Epithelial cell of prostate (primary cell): ENCODE results near the gene MOB3B.

Source experiments
- DNase-seq: peaks from one replicate; pipeline ENCODE4 v3.0.0-alpha.2; 2011; ENCODE audit warnings: low read depth, low spot score
- H3K27ac ChIP-seq: fragments of 450-650 bp; 2 replicates; pipeline ENCODE4 v1.5.1; 2017; ENCODE audit warnings: mild to moderate bottlenecking

The MOB3B gene

DNA sequence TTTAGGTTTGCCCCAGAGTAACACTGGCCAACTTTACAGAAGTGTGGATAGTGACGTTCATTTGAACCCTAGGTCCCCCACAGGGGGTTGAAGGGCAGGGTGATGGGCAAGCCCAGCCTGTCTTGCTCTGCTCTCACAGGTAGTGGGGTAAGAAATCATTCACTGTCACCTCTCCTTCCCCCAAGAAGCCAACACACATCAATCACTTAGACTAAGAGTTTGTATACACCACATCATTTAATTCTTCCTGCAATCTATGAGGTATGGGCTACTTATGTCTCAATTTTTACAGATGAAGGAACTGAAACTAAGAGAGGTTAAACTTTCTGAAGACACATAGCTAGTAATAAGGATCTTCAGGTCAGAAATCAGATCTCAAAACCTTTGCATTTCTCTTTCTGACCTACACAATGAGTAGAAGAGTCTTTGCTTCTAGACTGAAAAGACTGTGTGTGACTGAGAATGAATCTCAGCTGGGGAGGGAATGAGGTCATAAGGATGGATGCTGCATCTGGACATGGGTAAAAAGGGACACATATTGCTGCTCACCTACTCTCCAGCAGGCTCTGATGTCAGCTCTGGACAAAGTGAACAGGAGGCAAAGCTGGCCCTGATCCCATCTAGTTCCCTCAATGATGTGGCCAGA is 151.7 kb downstream of the MOB3B start:
- no peak overlapping the region for H3K27ac ChIP-seq
- no peak for DNase-seq

GRCh38 chr9:27377147-27377807 is 152.3 kb downstream of the MOB3B start:
- no peak overlapping the region for H3K27ac ChIP-seq
- DNase-seq: no peak

- H3K27ac ChIP-seq: no peak overlapping the region
- DNase-seq: no peak
Observed at GRCh38 chr9:27373851-27374250, 155.8 kb downstream of the MOB3B start.

DNA sequence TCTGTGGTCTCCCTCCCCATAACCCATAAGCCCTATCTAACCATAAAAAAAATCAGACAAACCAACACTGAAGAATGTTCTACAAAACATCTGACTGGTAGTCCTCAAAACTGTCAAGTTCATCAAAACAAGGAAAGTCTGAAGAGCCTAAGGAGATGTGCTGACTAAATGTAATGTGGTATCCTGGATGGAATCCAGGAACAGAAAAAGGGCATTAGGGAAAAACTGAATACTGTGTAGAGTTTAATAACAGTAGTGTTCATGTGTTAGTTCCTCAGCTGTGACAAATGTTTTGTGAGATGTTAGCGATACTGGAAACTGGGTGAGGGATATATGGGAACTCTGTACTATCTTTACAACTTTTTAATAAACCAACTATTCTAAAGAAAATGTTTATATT is 157.0 kb downstream of the MOB3B start:
- no peak overlapping the region for H3K27ac ChIP-seq

DNA sequence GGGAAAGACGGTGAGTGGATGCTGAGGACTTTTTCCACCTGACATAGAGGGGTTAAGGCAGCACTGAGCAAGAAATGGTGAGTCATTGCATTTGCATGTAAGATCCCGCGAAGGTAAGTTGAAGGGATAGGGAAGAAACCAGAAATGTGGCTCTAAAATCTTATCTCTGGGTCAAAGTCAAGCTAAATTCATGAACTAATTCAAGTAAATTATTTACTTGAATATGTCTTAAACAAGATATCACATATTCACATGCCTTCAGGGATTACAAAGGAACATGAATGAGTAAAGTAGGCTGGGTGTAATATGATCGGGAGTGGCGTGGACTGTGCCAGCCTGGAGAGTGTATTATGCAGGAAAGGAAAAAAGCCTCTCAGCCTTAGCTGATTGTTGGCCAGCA is 158.2 kb downstream of the MOB3B start:
- DNase-seq: no peak
- H3K27ac ChIP-seq: peak overlapping the region; percentile 55

More for the DNA sequence above, 157.0 kb downstream of the MOB3B start:
- no peak for DNase-seq

DNA sequence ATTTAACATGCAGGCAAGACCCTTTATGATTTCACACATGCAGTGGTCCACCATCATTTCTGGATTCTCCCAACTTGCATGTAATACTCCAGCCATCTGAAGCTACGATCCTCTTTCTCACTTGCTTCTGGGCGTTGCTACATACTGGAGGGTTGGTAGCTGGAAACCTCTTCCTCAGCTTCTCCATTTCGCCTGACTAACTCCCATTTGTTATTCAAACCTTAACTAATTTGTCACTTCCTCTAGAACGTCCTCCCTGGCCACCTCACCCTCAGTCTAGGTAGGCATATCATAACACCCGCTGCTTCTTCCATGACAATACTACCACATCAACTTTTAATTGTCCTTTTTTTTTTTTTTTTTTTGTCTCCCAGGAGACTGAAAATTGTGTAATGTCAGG is 160.0 kb downstream of the MOB3B start:
- DNase-seq: no peak
- no peak overlapping the region for H3K27ac ChIP-seq

DNA sequence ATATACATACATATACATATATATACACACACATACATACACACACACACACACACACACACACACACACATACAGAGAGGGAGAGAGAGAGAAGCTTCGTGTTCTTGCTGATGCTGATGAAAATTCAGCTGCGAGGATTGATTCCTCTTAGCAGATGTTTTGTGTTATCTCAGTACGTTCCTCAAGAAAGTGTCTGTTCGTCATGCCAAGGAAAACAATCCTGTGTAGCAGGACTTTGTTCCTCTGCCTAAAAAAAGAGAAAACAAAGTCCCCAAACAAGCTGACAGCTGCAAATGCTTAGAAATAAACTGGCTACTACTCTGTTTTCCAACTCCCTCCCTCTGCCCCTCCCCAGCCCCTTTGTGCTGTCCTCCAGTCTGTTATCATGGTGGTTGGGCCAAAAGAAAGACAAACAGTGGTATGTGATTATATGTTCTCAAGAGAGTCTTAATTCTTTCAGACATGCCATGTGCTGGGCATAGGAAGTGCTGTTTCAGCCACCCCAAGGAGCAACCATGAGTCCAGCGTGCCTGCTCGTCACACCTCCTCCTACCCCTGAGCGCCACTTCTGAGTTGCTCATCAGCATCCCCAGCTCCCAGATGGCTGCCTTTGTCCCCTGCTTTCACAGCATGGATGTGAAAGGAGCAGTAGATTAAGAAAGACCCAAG is 161.2 kb downstream of the MOB3B start:
- no peak for DNase-seq
- H3K27ac ChIP-seq: no peak overlapping the region

DNA sequence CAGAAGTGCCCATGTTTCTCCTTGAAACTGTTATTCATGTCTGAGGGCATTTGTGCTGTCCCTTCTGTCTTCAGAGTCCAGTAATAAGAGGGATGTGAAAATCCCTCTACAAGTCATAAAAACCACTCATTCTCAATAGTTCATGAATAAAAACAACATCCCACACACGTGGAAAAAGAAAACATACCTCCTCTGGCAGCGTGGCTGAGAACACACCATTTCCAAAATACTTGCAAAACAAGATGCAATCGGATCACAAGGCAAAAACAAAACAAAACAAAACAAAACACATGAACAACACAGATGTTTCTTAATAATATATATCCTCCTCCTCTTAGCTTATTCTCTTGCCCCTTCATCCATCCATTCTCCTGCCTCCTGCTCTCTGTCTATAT is 161.7 kb downstream of the MOB3B start:
- DNase-seq: no peak

DNA sequence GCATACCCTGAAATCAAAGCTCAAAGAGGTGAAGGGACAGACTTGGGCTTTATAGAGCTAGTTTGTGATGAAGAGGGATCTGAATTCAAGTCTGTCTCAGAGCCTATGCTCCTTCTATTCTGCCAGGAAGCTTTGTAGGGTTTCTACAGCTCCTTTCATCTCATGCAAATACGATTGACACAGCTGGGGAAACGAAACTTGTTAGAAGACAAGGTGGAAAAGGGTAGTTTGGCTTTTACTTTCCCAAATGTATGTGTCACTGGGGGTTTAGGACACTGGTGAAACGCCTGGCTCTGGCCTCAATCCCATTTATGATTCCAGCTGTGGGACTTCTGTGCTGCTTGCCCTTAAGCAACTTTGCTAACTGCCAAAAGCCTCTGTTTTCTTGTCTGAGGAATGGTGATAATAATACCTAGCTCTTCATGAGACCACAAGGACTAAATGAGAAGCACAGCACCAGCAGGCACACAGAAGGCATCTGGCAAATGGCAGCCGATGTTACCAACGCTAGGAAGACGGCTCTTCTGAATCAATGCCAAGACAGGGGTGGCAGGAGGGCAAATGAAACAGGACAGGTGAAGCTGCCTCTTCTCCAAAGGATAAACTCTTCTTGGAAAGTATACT is 162.3 kb downstream of the MOB3B start:
- H3K27ac ChIP-seq: no peak overlapping the region
- DNase-seq: no peak

More for the DNA sequence above, 161.7 kb downstream of the MOB3B start:
- H3K27ac ChIP-seq: no peak overlapping the region

DNA sequence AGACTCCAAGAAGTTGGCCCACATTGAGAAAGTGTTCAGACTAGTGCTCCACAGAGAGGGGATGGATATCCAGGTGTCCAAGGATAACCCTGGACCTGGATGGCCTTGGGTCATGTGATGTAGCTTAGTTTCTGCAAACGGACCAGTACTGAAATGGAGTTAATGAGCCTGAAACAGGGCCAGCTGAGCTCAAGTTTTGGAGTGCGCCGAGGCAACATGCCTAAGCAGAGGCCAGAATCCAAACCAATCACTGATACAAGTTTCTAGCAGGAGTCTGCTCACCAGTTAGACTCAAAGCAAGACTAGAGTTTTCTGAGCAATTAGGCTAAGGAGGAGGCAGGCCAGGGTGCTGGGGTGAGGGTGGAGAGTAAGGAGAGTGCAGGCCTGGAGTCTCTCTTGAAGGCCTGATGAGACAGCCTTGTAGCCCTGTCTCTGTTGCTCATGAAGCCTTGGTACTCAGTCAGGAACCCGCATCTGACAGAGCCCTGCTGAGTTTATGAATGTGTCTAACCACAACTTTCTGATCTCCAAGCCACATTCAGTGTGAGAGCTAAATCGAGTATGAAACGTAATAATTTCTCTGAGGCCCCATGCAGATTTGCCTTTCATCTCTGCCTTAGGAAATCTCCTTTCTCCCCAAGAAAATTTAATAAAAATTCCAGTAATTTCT is 163.8 kb downstream of the MOB3B start:
- no peak for DNase-seq

DNA sequence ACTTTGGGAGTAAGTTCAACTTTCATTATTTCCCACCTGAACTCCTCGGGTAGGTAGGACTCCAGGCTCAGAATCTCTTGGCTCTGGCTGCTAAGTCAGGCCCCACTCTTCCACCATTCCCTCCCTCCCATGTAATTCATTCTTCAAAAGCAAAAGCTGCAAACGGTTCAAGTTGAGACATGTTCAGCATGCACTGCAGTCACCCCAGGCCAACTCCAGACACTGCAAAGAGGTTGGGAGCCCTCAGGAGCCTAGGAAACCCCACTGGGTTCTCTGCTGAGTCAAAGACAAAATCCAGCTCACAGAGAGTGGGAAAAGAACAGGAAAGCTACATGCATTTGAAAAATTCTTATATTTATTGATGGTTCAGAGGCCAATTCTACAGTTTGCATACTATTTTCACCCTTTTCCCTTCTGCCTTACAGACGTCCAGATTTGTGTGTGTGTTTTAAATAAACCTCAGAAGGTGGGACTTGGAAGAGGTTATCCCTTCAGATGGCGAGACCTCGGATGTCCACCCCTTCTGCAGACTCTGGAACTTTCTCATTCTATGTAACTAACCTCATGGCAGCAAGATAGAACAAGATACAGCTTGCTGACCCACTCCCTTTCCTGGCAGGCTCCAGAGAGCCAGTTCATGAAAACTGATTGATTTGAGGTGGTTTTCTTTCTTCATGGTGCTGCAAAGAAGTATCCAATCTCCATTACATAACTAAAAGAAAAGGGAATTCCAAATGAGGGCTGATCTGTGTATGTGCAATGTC is 167.0 kb downstream of the MOB3B start:
- peak overlapping the region; percentile 38 for H3K27ac ChIP-seq

More for the DNA sequence above, 163.8 kb downstream of the MOB3B start:
- H3K27ac ChIP-seq: no peak overlapping the region

DNA sequence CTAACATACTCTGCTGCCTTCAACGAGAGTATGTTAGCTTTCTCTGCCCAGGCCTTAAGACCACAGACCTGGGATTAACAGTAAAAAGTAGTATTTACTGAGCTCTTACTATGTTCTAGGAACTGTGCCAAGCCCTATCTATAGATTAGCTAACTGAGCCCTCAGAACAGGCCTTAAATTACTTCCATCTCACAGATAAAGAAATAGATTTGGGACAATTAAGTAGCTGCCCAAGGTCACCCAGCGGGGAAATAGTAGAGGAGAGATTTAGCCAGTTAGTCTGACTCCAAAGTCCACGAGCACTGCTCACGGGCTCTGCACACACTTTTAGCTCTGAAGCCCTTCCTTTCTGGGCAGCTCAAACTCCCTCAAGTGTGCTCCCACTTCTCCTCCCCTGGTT is 168.1 kb downstream of the MOB3B start:
- DNase-seq: no peak

More for the DNA sequence above, 167.0 kb downstream of the MOB3B start:
- DNase-seq: peak; percentile 31

GRCh38 chr9:27359763-27360162 is 169.9 kb downstream of the MOB3B start:
- H3K27ac ChIP-seq: no peak overlapping the region
- DNase-seq: no peak

More for the DNA sequence above, 168.1 kb downstream of the MOB3B start:
- no peak overlapping the region for H3K27ac ChIP-seq

DNA sequence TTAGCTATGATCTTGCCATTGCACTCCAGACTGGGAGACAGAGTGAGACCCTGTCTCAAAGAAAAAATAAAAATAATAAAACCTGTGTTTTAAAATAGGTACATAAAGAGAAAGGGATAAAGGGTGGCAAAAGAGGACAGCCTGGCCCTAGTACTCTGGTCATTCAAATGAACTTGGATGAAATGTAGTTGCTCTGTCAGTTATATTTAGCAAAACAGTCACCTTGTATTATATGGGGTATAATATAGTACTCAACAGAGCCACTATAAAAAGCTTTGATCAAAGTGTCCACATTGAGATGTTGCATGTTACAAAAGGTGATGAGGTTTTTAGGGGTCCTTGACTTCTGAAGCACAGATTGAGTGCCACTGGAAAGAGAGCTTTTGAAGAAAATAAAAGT is 171.6 kb downstream of the MOB3B start:
- no peak overlapping the region for H3K27ac ChIP-seq
- DNase-seq: no peak

- no peak overlapping the region for H3K27ac ChIP-seq
- DNase-seq: no peak
Observed at GRCh38 chr9:27356446-27356845, 173.2 kb downstream of the MOB3B start.

DNA sequence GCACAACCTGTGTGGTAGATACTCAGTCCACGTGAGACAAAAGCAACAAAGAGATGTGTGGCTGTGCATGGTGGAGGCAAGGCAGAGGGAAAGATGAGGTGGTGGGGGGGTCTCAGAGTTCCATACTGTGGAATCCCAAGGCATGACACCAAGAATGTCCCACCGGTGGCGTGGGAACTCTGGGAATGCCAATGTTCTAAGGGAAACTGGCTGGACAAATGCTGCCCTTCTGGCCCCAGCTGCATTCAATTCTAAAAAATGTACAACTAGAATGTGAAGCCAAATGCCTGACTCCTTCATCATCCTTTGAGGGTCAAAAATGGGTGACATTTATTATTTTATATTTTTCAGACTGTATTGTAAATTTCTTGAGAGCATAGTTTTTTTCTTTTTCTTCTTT is 174.4 kb downstream of the MOB3B start:
- no peak overlapping the region for H3K27ac ChIP-seq
- DNase-seq: no peak

GRCh38 chr9:27353474-27354229 is 176.0 kb downstream of the MOB3B start:
- H3K27ac ChIP-seq: no peak overlapping the region
- DNase-seq: no peak

DNA sequence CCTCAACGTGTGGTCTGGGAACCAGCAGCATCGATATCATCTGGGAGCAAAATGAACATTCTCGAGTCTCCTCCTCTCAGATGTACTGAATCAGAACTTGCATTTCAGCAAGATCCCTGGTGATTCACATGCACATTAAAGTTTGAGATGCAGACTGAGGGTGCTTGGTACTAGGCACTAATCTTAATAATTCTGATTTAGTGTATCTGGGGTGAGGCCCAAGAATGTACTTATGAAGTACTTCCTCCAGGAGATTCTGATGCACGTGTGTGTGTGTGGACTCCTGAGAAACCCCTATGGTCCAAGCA is 176.5 kb downstream of the MOB3B start:
- DNase-seq: no peak
- no peak overlapping the region for H3K27ac ChIP-seq

- H3K27ac ChIP-seq: no peak overlapping the region
- DNase-seq: no peak
Observed at GRCh38 chr9:27352457-27353165, 177.0 kb downstream of the MOB3B start.
